GM19463 (cell line): ENCODE results near the gene MEGF11.

ENCODE experiments used
- ATAC-seq: cut with Tn5 transposase; IDR thresholded peaks from one replicate; pipeline ENCODE4 v1.9.1; 2021; ENCODE audit warnings: mild to moderate bottlenecking, moderate library complexity; ENCODE audit not compliant: unreplicated experiment

Gene MEGF11

GRCh38 chr15:65910341-65910740 lies 343.2 kb downstream of the MEGF11 start:
- no peak for ATAC-seq

DNA sequence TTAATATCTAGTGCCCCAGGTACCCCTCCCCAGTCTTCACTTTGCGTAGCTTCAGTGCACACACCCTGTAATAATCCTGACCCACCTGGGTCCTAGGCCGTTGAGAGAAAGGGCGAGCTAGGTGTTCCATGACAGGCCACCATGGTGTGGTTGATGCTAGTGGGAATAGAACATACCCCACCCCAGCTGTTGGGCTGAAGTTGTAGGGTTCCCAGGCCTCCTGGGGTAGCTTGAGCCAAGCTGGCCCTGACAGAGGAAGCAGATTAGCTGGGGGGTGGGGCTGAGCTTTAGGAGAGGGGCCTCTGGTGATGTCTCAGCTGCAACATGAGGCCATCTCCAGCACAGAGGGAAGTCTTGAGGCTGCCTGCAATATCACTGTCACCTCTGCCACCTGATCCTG lies 343.7 kb downstream of the MEGF11 start:
- ATAC-seq, result no peak

DNA sequence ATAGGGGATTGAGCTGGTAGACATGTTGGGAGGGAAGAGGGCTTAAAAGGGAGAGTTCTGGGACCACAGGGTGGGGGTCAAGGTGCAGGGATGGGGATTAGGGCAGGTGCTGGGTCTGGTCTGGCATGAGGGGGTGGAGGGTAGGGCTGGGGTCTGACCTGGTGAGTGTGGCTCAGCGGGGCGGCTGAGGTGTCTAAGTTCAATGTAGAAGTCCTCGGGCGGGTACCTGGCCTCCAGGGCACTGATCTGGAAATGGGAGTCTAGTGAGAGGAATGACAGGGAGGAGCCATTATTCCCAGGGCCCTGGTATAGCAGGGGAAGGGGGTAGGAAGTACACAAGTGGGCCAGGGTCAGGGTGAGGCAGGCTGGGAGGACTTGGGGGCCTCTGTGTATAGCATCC lies 344.7 kb downstream of the MEGF11 start:
- no peak for ATAC-seq

DNA sequence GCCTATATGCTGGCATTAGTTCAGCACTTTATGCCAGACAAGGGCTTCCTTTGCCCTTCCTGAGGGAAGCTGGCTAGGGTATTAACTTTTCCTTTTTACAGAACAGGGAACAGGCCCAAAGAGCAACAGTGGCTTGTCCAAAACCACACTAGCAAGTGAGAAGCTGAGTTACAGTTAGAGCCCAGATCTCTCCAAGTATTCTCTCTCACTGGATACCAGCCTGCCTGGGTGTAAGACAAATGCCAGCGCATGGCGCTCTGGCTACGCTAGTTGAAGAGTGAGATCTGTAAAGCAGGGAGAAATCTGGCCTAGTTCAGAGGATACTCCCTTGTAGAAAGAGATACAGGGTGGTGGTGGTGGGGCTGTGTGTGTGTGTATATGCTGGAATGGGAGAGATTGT lies 345.9 kb downstream of the MEGF11 start:
- ATAC-seq, result no peak

DNA sequence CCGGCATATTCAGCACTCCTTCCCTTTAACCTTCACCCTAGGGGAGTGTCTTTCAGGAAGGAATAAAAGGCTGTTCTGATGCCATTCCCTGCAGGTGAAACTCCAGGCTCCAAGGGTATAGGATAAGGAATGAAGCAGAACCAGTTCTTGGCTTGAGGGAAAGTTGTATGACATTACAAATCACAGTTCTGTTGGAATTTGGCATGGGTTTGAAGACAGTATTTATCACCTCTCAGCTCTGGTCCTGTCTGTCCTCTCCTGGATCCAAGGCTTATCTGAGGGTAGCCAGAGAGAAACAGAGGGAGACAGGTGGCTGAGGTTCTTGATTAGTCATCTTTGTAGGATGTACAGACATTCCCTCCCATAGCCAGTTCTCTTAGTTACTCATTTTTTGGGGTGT lies 347.2 kb downstream of the MEGF11 start:
- no peak for ATAC-seq

GRCh38 chr15:65904301-65904700 lies 349.2 kb downstream of the MEGF11 start:
- ATAC-seq, result no peak

GRCh38 chr15:65903296-65904073 lies 350.1 kb downstream of the MEGF11 start:
- ATAC-seq, result no peak

DNA sequence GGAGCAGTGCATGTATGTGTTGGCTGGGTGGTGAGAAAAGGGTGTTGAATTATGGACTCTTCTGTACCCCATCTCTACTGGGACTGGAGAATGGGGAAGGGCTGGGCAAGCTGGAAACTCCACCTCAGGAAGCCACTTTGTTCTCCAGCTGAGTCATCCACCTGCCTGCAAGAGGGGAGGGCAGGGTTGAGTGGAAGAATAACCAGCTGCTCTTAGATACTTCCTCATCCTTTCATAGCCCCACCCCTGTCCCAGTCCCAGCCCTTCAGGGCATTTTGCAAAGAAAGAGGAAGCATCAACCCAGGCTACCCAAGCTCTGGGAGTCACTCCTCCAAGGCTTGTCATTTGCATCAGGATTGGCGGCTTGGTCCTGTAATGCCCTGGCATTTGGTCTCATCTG lies 351.2 kb downstream of the MEGF11 start:
- ATAC-seq, result peak; percentile 65

DNA sequence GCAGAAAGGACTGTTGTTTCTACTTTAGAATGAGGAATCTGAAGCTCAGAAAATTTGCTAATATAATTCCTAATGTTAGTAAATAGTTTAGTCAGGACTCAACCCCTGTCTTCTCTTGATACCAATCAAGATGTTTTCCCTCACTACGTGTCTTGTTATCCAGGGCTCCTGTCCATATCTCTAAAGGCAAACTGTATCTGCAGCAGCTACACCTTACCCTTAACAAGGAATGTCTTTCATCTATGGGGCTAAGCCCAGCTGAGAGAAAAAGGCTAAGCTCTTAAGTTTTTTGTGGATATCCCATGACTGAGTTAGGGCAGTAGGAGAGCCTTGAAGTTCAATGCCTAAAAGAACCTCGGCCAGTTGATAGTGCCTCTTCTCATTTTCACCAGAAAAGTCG lies 351.7 kb downstream of the MEGF11 start:
- no peak for ATAC-seq

DNA sequence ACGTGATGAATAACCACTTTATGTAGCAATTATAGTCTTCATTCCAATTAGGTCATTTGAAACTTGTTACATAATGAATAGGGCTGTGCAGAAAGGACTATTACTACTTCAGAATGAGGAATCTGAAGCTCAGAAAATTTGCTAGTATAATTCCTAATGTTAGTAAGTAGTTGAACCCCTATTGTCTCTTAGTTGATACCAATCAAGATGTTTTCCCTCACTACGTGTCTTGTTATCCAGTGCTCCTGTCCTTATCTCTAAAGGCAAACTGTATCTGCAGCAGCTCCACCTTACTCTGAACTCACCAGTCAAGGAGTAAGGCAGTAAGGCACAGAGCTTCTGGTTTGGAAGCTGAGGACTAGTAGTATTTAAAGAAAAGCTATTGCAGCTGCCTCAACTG lies 352.2 kb downstream of the MEGF11 start:
- ATAC-seq, result no peak

DNA sequence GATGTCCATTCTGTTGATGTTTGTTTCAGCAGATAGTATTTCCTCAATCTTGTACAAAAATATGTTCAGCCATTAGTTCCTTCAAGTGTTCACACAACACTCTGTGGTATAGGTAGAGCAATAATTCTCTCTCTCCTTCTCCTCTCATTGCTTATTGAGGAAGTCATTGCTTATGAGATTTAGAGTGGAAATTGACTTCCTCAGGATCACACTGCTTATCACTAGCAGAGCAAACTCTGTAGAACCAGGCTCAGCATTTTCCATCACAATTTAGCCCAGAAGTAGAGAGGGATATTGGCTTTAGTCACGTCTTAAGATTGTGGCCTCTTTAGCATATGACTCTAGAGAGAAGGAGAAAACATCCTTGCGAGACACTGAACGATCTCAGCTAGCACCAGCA lies 353.1 kb downstream of the MEGF11 start:
- no peak for ATAC-seq

- ATAC-seq, result no peak
Observed at GRCh38 chr15:65896236-65896635, 357.3 kb downstream of the MEGF11 start.

GRCh38 chr15:65893060-65893459 lies 360.5 kb downstream of the MEGF11 start:
- no peak for ATAC-seq

- ATAC-seq, result peak; percentile 50
Observed at GRCh38 chr15:65888981-65889380, 364.6 kb downstream of the MEGF11 start.

DNA sequence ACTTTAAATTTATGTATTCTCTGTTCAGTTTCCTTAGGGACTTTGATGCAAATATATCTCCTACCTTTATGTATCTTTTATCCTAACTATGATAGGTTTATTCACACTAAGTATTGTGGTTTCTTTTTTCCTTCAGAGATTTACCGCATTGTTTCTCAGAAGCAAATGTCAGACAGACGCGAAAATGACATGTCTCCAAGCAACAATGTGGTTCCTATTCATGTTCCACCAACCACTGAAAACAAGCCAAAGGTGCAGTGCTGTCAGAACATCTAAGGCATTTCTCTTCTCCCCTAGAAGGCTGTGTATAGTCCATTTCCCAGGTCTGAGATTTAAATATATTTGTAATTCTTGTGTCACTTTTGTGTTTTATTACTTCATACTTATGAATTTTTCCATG lies 366.0 kb downstream of the MEGF11 start:
- no peak for ATAC-seq

GRCh38 chr15:65885668-65886218 lies 367.8 kb downstream of the MEGF11 start:
- ATAC-seq, result no peak

GRCh38 chr15:65884511-65884910 lies 369.0 kb downstream of the MEGF11 start:
- no peak for ATAC-seq

DNA sequence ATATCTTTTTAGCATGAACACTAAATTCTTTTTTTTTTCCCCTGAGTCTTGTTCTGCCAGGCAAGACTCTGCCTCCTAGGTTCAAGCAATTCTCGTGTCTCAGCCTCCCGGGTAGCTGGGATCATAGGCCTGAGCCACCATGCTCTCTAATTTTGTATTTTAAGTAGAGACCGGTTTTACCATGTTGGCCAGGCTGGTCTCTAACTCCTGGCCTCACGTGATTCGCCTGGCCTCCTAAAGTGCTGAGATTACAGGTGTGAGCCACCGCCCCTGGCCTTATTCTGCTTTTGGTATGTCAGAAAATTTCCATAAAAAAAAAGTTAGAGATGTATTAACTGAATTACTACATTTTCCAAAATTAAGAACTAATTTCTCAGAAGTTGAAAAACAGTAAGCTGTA lies 370.0 kb downstream of the MEGF11 start:
- ATAC-seq, result no peak

- no peak for ATAC-seq
Observed at GRCh38 chr15:65881766-65882434, 371.6 kb downstream of the MEGF11 start.

DNA sequence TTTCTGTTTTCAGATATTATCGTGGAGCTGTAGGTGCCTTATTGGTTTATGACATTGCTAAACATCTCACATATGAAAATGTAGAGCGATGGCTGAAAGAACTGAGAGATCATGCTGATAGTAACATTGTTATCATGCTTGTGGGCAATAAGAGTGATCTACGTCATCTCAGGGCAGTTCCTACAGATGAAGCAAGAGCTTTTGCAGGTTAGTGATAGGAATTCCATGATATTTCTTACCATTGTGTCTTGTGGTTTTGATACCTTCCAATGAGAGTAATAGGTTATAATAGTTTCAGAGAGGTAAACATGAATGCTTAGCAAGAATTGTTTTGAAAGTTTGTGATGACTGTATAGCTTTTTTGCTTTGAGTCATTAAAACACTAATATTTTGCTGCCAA lies 375.8 kb downstream of the MEGF11 start:
- ATAC-seq, result no peak

GRCh38 chr15:65875458-65875857 lies 378.1 kb downstream of the MEGF11 start:
- no peak for ATAC-seq

GRCh38 chr15:65873256-65873655 lies 380.3 kb downstream of the MEGF11 start:
- ATAC-seq, result no peak
